GM19467 (cell line): ENCODE results near the gene LGSN.
"Not testable (repeated sequence)": the region's sequence is repeated elsewhere in the genome, so short reads cannot be mapped to it uniquely, and the experiment has no call there.

Source experiments
- ATAC-seq: cut with Tn5 transposase; IDR thresholded peaks from one replicate; pipeline ENCODE4 v1.9.1; 2021; ENCODE audit warnings: mild to moderate bottlenecking, moderate library complexity; ENCODE audit not compliant: unreplicated experiment

The LGSN gene

GRCh38 chr6:63319939-63320338 lies at the start of gene LGSN:
TSS of gene LGSN (minus strand) at chr6:63319983. CDS start at chr6:63319943, 40 bp downstream.
- ATAC-seq: no peak

- no peak for ATAC-seq
These were observed 48.6 kb upstream of the LGSN start for GRCh38 chr6:63368347-63368746.

- not testable (repeated sequence) for ATAC-seq
These were observed 42.8 kb upstream of the LGSN start for GRCh38 chr6:63362500-63363120.

GRCh38 chr6:63357384-63357783 lies 37.6 kb upstream of the LGSN start:
- ATAC-seq: not testable (repeated sequence)

- no peak for ATAC-seq
These were observed 35.8 kb upstream of the LGSN start for GRCh38 chr6:63355632-63356031.

- ATAC-seq: no peak
These were observed 33.5 kb upstream of the LGSN start for GRCh38 chr6:63353286-63353630.

- ATAC-seq: peak; percentile 90
These were observed 32.9 kb upstream of the LGSN start for GRCh38 chr6:63352544-63353285.

- ATAC-seq: peak; percentile 43
These were observed 32.3 kb upstream of the LGSN start for GRCh38 chr6:63352069-63352543.

GRCh38 chr6:63349401-63349800 lies 29.6 kb upstream of the LGSN start:
- ATAC-seq: no peak

- ATAC-seq: no peak
These were observed 29.1 kb upstream of the LGSN start for GRCh38 chr6:63348836-63349235.

- no peak for ATAC-seq
These were observed 27.8 kb upstream of the LGSN start for GRCh38 chr6:63347599-63347998.

GRCh38 chr6:63346217-63346835 lies 26.5 kb upstream of the LGSN start:
- ATAC-seq: no peak

GRCh38 chr6:63340351-63340750 lies 20.6 kb upstream of the LGSN start:
- no peak for ATAC-seq

- not testable (repeated sequence) for ATAC-seq
These were observed 14.9 kb upstream of the LGSN start for GRCh38 chr6:63334652-63335051.

GRCh38 chr6:63333440-63333839 lies 13.7 kb upstream of the LGSN start:
- ATAC-seq: no peak

GRCh38 chr6:63326630-63327029 lies 6.8 kb upstream of the LGSN start:
- not testable (repeated sequence) for ATAC-seq

GRCh38 chr6:63322981-63323380 lies 3.2 kb upstream of the LGSN start:
- ATAC-seq: no peak

- no peak for ATAC-seq
These were observed 2.0 kb upstream of the LGSN start for GRCh38 chr6:63321821-63322220.

GRCh38 chr6:63317641-63318040 lies 2.1 kb downstream of the LGSN start:
- ATAC-seq: no peak

- no peak for ATAC-seq
These were observed 3.7 kb downstream of the LGSN start for GRCh38 chr6:63316113-63316512.

GRCh38 chr6:63313111-63313510 lies 6.7 kb downstream of the LGSN start:
- ATAC-seq: no peak
